ENCODE results near the gene AEBP1.

DNA sequence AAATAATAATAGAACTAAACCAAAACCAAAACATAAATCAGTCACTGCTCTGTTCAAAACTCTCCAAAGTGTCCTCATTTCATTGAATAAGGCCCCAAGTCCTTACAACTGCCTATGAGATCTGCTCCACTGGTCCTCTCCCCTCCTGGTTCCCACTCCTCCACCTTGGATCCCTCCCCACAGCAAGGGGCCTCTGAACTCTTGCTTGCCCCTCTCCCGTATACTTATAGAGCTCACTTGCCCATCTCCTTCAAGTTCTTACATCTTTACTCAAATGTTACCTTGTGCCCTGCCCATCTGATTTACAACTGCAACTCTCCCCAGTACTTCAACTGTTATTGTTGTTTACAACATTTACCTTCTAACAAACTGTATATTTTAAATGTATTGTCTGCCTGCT lies 18.4 kb downstream of the AEBP1 start:
- TF ChIP-seq CTCF (IDR thresholded peaks at IDR 0.05), result no peak
- no peak for TF ChIP-seq POLR2A (IDR thresholded peaks at IDR 0.05)
